DND-41 (cell line): Measurements from ENCODE around the gene KRTAP10-7.

Experiments
- CTCF ChIP-seq: IDR thresholded peaks from 2 replicates; pipeline ENCODE4 v1.5.1; 2012; ENCODE audit warnings: borderline replicate concordance, low read length, moderate library complexity, mild to moderate bottlenecking; ENCODE audit not compliant: poor library complexity, severe bottlenecking; ENCODE audit errors: extremely low read depth
- EZH2 ChIP-seq: IDR thresholded peaks from 3 replicates; pipeline ENCODE4 v1.6.1; 2012; ENCODE audit warnings: borderline replicate concordance, low read depth, mild to moderate bottlenecking, moderate library complexity, low read length, inconsistent platforms; ENCODE audit not compliant: severe bottlenecking

DNA sequence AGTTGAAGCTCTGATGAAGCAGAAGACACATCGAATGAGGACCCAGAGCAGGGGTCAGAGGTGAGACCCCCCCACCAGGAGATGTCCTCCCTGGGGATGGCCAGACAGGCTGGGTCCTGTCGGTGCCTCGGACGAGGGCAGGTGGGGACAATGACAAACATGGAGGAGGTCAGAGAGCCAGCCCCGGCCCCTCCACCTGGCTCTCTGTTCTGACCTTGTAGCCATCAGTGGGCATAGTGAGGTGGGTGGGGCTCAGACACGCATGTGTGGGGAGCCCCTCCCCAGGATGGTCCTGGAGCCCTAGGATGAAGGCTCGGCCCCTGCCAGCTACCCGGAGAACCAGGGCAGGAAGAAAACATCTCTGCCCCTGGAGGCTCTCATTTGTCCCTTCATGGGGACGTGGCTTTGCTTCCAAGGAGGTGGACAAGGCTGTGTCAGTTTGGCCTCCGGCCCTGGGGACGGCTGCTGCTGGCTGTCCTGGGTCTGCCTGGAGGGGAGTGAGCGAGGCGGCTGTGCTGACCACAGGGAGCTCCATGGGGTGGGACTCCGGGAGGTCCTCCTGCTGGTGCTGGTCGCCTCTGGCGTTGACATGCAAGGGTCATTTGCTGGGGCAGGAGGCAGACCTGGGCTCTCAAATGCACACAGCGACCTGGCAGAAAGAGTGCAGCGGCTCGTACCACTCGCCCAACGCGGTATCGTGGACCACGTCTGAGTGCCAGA, 10.7 kb upstream of the KRTAP10-7 start:
- TF ChIP-seq CTCF, result no peak
- no peak for TF ChIP-seq EZH2
